B cell (primary cell): ENCODE results near the gene SLC24A3. TPM values are rescaled to one million over a fixed set of nuclear protein-coding genes. Genes with fewer than 3 reads are reported as not detected.

ENCODE experiments used
- ATAC-seq: fragments of 200-7000 bp; cut with Tn5 transposase; one replicate; pipeline ENCODE4 v1.10.0; 2021; ENCODE audit warnings: low read depth, mild to moderate bottlenecking, moderate number of reproducible peaks, moderate library complexity
- CTCF ChIA-PET: fragments of 350-600 bp; sonication (Branson Sonifier 250); formaldehyde crosslinking; loops from one replicate; lab custom pipeline; 2021; ENCODE audit warnings: antibody characterized with exemption, inconsistent platforms; lab: Charles Lee
- POLR2A ChIA-PET: fragments of 350-600 bp; sonication (Branson Sonifier 250); formaldehyde crosslinking; loops from one replicate; lab custom pipeline; 2021; ENCODE audit warnings: antibody characterized with exemption; lab: Charles Lee
- DNase-seq: peaks from one replicate; pipeline ENCODE4 v3.0.0; 2013
- H2AFZ ChIP-seq: 2 replicates; pipeline ENCODE4 v1.6.1; 2012; ENCODE audit warnings: mild to moderate bottlenecking, low read depth, low read length; ENCODE audit not compliant: insufficient read depth, poor library complexity, severe bottlenecking
- H3K27ac ChIP-seq, 2 donors: 1 replicate in 1 of 2; 2 replicates in 1 of 2; pipeline ENCODE4 v1.5.1; 2012 to 2013; ENCODE audit warnings: low read length in 2 of 2, mild to moderate bottlenecking in 2 of 2, moderate library complexity in 1 of 2
- H3K27me3 ChIP-seq, 4 experiments: fragments of 200-600 bp in 1 of 4; sonication (generic) in 1 of 4; replicated peaks in 1 of 4; 1 replicate in 2 of 4; 2 replicates in 2 of 4; pipeline versions ENCODE4 v1.6.1 to v1.7.0; 2013 to 2016; ENCODE audit warnings: low read length in 3 of 4, mild to moderate bottlenecking in 2 of 4, mixed read lengths in 1 of 4, moderate library complexity in 1 of 4; ENCODE audit not compliant: insufficient read depth in 4 of 4, control insufficient read depth in 3 of 4; ENCODE audit errors: control extremely low read depth in 1 of 4
- H3K36me3 ChIP-seq, 2 experiments: replicated peaks in 1 of 2; 1 replicate in 1 of 2; 2 replicates in 1 of 2; pipeline versions ENCODE4 v1.6.1 to v1.7.1; 2013; ENCODE audit warnings: low read length in 1 of 2; ENCODE audit not compliant: insufficient read depth in 2 of 2, control insufficient read depth in 1 of 2; ENCODE audit errors: control extremely low read depth in 1 of 2, extremely low read depth in 1 of 2
- H3K4me1 ChIP-seq, 2 donors: fragments of 200-600 bp in 1 of 2; sonication (generic) in 1 of 2; 1 replicate in 1 of 2; 2 replicates in 1 of 2; pipeline versions ENCODE4 v1.5.1 to v1.6.1; 2013 to 2017; ENCODE audit warnings: low read length in 2 of 2; ENCODE audit not compliant: control insufficient read depth in 2 of 2, insufficient read depth in 2 of 2
- H3K4me2 ChIP-seq: replicated peaks from 2 replicates; pipeline ENCODE3; 2012; ENCODE audit warnings: mild to moderate bottlenecking, low read depth, low read length; ENCODE audit not compliant: poor library complexity, severe bottlenecking
- H3K4me3 ChIP-seq, 5 experiments: fragments of 200-600 bp in 1 of 5; sonication (generic) in 1 of 5; 1 replicate in 3 of 5; 2 replicates in 2 of 5; pipeline versions ENCODE4 v1.5.1 to v1.7.0; 2011 to 2016; ENCODE audit warnings: low read length in 4 of 5, mild to moderate bottlenecking in 4 of 5, low read depth in 2 of 5, control low read depth in 1 of 5, moderate library complexity in 1 of 5; ENCODE audit not compliant: insufficient read depth in 1 of 5; ENCODE audit errors: control extremely low read depth in 1 of 5, extremely low read depth in 1 of 5
- H3K79me2 ChIP-seq: fragments of 200-600 bp; sonication (generic); one replicate; pipeline ENCODE4 v1.6.0; 2016; ENCODE audit warnings: low read length; ENCODE audit not compliant: control insufficient read depth, insufficient read depth
- H3K9ac ChIP-seq: fragments of 200-600 bp; sonication (generic); 2 replicates; pipeline ENCODE4 v1.6.1; 2017; ENCODE audit warnings: mild to moderate bottlenecking, low read length, moderate library complexity
- H3K9me3 ChIP-seq, 3 donors: one replicate each; pipeline versions ENCODE4 v1.6.1 to v1.7.1; 2013; ENCODE audit warnings: low read length in 2 of 3; ENCODE audit not compliant: control insufficient read depth in 2 of 3, insufficient read depth in 1 of 3; ENCODE audit errors: control extremely low read depth in 1 of 3
- H4K20me1 ChIP-seq: 2 replicates; pipeline ENCODE4 v1.6.0; 2012; ENCODE audit warnings: mild to moderate bottlenecking, low read length; ENCODE audit not compliant: insufficient read depth, control insufficient read depth, poor library complexity, severe bottlenecking
- H3K27ac Mint-ChIP-seq: one replicate; pipeline ENCODE4 v1.8.0; 2021; ENCODE audit warnings: mixed read lengths
- H3K27me3 Mint-ChIP-seq: one replicate; pipeline ENCODE4 v1.8.0; 2021; ENCODE audit warnings: mixed read lengths
- H3K4me1 Mint-ChIP-seq: one replicate; pipeline ENCODE4 v1.8.0; 2021; ENCODE audit warnings: mixed read lengths
- H3K4me3 Mint-ChIP-seq: one replicate; pipeline ENCODE4 v1.8.0; 2021; ENCODE audit warnings: mixed read lengths
- H3K9me3 Mint-ChIP-seq: one replicate; pipeline ENCODE4 v1.8.0; 2022; ENCODE audit warnings: mixed read lengths; ENCODE audit not compliant: insufficient read depth
- EZH2 ChIP-seq: IDR thresholded peaks from 2 replicates; pipeline ENCODE4 v1.6.1; 2012; ENCODE audit warnings: borderline replicate concordance, low read depth, mild to moderate bottlenecking, moderate library complexity, low read length; ENCODE audit not compliant: insufficient read depth, poor library complexity, severe bottlenecking
- WGBS: methylation state at CpG from one replicate; pipeline ENCODE4 v1.1.5; 2013; ENCODE audit warnings: missing lambda C conversion rate; ENCODE audit not compliant: insufficient coverage; 5-methylcytosine and 5-hydroxymethylcytosine counted together
- intact Hi-C: fragments of 100-400 bp; cut with micrococcal nuclease; formaldehyde crosslinking; loops from one replicate; pipeline ENCODE4 v1.10.0; 2022
- polyA plus RNA-seq: library from polyadenylated mRNA; depleted of rRNA; stranded (reverse); fragments of >200 nt; gene quantifications from 2 replicates; pipeline ENCODE4 v1.2.3, GENCODE V29; 2012
- total RNA-seq, 2 donors: library from RNA; stranded (reverse); fragments of 120-200 nt in 1 of 2; gene quantifications; 1 replicate in 1 of 2; 2 replicates in 1 of 2; pipeline versions ENCODE4 v1.2.3 to v1.2.4, GENCODE V29; 2013 to 2022
- TF ChIP-seq, protein P1 (sequence below): fragments of 200-600 bp; IDR thresholded peaks from one replicate; pipeline ENCODE4 v1.8.0; 2022; ENCODE audit warnings: antibody characterized with exemption, mild to moderate bottlenecking

SLC24A3 gene
- total and polyA plus RNA-seq, 2 donors (not counting 1 experiment from before 2014, with no cell fraction given): not detected

DNA sequence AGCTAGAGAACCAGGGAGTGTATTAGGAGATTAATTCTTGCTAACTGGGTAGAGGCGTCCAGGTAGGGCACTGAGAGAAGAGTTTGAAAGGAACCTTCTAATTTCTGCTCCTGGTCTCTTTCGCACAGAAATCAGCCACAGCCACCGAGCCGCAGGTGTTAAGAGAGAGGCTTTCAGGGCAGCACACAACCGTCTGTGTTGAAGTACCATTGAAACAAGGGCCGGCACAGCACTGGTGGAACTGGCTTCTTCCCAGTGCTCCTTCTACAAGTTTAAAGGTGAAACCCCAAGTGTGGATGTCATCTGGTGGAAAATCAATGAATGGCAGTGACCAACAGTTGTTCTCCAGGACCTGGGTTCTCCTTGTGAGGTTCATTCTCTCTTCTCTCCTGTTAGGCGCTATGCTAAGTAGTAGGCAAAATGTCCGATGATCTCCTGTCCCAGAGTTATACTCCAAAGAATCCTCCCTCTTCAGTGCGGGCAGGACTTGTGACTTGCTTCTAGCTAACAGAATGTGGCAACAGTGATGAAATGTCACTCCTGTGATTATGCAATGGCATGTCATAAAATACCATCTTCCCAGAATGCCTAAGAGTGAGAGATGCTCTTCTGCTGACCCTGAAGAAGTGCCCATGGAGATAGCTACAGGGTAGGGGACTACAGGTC is 530.7 kb downstream of the SLC24A3 start:
- Mint-ChIP-seq H3K27me3 (peaks cover 40% of the 10 kb centered on the region), H3K4me1 (no peaks in the 10 kb centered on the region), H3K27ac (no peak overlapping the region), H3K9me3 (peaks cover 2% of the 10 kb centered on the region), H3K4me3 (no peak overlapping the region)
- Histone ChIP-seq H3K9me3 (peaks cover 0 to 7% (median 6%) of the 10 kb centered on the region in 3 donors), H3K79me2 (no peaks in the 10 kb centered on the region), H3K36me3 (no peaks in the 10 kb centered on the region), H2AFZ (no peak overlapping the region), H3K9ac (no peak overlapping the region), H4K20me1 (no peaks in the 10 kb centered on the region), H3K4me2 (no peak overlapping the region), H3K27ac (no peak overlapping the region), H3K4me1 (no peaks in the 10 kb centered on the region), H3K4me3 (no peak overlapping the region), H3K27me3 (peaks cover 0 to 12% (median 5%) of the 10 kb centered on the region in 4 experiments)
- CTCF ChIA-PET: no interaction called here
- POLR2A ChIA-PET: no interaction called here
- no peak for DNase-seq
- 96% methylated on average over 6 of the region's 9 CpGs for WGBS
- ATAC-seq: no peak
- intact Hi-C loops: no loop called here
- TF ChIP-seq, protein P1, sequence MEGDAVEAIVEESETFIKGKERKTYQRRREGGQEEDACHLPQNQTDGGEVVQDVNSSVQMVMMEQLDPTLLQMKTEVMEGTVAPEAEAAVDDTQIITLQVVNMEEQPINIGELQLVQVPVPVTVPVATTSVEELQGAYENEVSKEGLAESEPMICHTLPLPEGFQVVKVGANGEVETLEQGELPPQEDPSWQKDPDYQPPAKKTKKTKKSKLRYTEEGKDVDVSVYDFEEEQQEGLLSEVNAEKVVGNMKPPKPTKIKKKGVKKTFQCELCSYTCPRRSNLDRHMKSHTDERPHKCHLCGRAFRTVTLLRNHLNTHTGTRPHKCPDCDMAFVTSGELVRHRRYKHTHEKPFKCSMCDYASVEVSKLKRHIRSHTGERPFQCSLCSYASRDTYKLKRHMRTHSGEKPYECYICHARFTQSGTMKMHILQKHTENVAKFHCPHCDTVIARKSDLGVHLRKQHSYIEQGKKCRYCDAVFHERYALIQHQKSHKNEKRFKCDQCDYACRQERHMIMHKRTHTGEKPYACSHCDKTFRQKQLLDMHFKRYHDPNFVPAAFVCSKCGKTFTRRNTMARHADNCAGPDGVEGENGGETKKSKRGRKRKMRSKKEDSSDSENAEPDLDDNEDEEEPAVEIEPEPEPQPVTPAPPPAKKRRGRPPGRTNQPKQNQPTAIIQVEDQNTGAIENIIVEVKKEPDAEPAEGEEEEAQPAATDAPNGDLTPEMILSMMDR: no peak
- TF ChIP-seq EZH2: no peak

DNA sequence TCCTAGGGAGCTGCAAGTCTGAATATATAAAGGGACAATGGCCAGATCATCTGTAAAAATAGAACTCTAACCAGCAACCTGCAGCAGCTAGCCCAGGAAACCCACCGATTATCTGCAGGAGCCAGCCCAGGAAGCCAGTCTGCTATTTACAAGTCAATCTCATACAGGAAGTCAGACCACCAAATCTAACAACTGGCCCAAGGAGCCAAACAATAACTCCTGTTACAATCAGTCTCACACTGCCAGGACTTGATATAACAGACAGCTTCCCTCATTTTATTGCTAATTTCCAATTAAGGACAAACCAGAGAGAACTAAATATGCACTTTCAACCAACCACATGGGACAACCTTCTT is 531.2 kb downstream of the SLC24A3 start:
- Mint-ChIP-seq H3K27me3 (peaks cover 40% of the 10 kb centered on the region), H3K4me1 (no peaks in the 10 kb centered on the region), H3K27ac (no peak overlapping the region), H3K9me3 (peaks cover 2% of the 10 kb centered on the region), H3K4me3 (no peak overlapping the region)
- ChIA-PET POLR2A (no interaction called here), CTCF (no interaction called here)
- intact Hi-C loops: no loop called here
- DNase-seq (no peak), ATAC-seq (no peak)
- H3K4me2 ChIP-seq: no peak overlapping the region
- no peaks in the 10 kb centered on the region for H3K4me1 ChIP-seq
- peaks cover 0 to 7% (median 6%) of the 10 kb centered on the region in 3 donors for H3K9me3 ChIP-seq
- peaks cover 0 to 12% (median 5%) of the 10 kb centered on the region in 4 experiments for H3K27me3 ChIP-seq
- H3K4me3 ChIP-seq: no peak overlapping the region
- no peak overlapping the region for H3K9ac ChIP-seq
- TF ChIP-seq EZH2: no peak
- TF ChIP-seq, protein P1: no peak
- H4K20me1 ChIP-seq: no peaks in the 10 kb centered on the region
- WGBS: 15% methylated on average over 1 of the region's 1 CpG
- no peaks in the 10 kb centered on the region for H3K79me2 ChIP-seq
- no peaks in the 10 kb centered on the region for H3K36me3 ChIP-seq
- H2AFZ ChIP-seq: no peak overlapping the region
- no peak overlapping the region for H3K27ac ChIP-seq
